Measurements from ENCODE around the gene GRIA4.

DNA sequence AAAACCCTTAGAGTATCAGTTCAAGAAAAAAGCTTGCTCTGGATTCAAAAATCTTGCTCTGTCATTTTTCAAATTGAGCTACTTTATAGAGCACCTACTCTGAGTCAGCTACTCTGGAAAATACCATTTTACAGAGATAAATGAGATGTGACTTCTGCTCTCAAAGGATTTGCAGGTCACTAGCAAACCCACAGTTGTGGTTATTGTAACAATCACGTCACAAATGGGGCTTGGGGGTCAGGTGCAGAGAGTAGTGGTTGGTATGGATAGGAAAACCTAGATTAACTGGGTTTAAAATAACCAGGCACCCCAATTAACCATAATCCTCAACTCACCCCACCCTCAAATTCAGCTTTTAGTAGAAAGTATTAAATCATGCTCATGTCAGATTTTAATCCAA is 359.9 kb downstream of the GRIA4 start:
- TF ChIP-seq, protein P1, sequence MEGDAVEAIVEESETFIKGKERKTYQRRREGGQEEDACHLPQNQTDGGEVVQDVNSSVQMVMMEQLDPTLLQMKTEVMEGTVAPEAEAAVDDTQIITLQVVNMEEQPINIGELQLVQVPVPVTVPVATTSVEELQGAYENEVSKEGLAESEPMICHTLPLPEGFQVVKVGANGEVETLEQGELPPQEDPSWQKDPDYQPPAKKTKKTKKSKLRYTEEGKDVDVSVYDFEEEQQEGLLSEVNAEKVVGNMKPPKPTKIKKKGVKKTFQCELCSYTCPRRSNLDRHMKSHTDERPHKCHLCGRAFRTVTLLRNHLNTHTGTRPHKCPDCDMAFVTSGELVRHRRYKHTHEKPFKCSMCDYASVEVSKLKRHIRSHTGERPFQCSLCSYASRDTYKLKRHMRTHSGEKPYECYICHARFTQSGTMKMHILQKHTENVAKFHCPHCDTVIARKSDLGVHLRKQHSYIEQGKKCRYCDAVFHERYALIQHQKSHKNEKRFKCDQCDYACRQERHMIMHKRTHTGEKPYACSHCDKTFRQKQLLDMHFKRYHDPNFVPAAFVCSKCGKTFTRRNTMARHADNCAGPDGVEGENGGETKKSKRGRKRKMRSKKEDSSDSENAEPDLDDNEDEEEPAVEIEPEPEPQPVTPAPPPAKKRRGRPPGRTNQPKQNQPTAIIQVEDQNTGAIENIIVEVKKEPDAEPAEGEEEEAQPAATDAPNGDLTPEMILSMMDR (IDR thresholded peaks at IDR 0.05; ENCODE audit: low read depth, low read length), result no peak
- TF ChIP-seq POLR2A (IDR thresholded peaks at IDR 0.05; ENCODE audit: extremely low read depth, insufficient read length), result no peak

Data from NB4 (cell line).